HepG2 (cell line): ENCODE data around the gene ENO2. TPM values are rescaled to one million over a fixed set of nuclear protein-coding genes. Genes with fewer than 3 reads are reported as not detected.
A peak's percentile ranks its signal among the peaks of the same experiment; 100 is the strongest.

Experiments
- BHLHE40 ChIP-seq: IDR thresholded peaks from 2 replicates; pipeline ENCODE4 v1.6.1; 2011; ENCODE audit warnings: low read length, improper control_type of control experiment
- EEA1 ChIP-seq: sonication (generic); formaldehyde crosslinking; IDR thresholded peaks from 2 replicates; pipeline ENCODE4 v1.5.1; 2020; ENCODE audit warnings: mild to moderate bottlenecking, missing genetic modification reagents, borderline replicate concordance
- MED8 ChIP-seq: sonication (generic); formaldehyde crosslinking; IDR thresholded peaks from 2 replicates; pipeline ENCODE4 v1.8.1; 2023; ENCODE audit warnings: mild to moderate bottlenecking, missing genetic modification reagents; ENCODE audit not compliant: insufficient replicate concordance
- MEIS2 ChIP-seq: sonication (generic); formaldehyde crosslinking; IDR thresholded peaks from 2 replicates; pipeline ENCODE4 v1.9.0; 2021; ENCODE audit warnings: mild to moderate bottlenecking, missing genetic modification reagents
- NCOA5 ChIP-seq: sonication (generic); formaldehyde crosslinking; IDR thresholded peaks from 2 replicates; pipeline ENCODE4 v1.4.0; 2020; ENCODE audit warnings: missing genetic modification reagents
- NFIC ChIP-seq: IDR thresholded peaks from 2 replicates; pipeline ENCODE4 v1.6.1; 2012; ENCODE audit warnings: mild to moderate bottlenecking, low read length, inconsistent platforms
- RERE ChIP-seq: IDR thresholded peaks from 2 replicates; pipeline ENCODE4 v1.6.1; 2016; ENCODE audit warnings: low read depth, missing genetic modification reagents, missing compliant biosample characterization
- RXRA ChIP-seq: sonication (generic); formaldehyde crosslinking; IDR thresholded peaks from 2 replicates; pipeline ENCODE4 v1.5.1; 2020; ENCODE audit warnings: missing genetic modification reagents
- YEATS2 ChIP-seq: sonication (generic); formaldehyde crosslinking; IDR thresholded peaks from 2 replicates; pipeline ENCODE4 v1.4.0; 2020; ENCODE audit warnings: missing genetic modification reagents, borderline replicate concordance
- ZC3H4 ChIP-seq: sonication (generic); formaldehyde crosslinking; IDR thresholded peaks from 2 replicates; pipeline ENCODE4 v1.4.0; 2020; ENCODE audit warnings: missing genetic modification reagents, borderline replicate concordance
- ZMAT3 ChIP-seq: sonication (generic); formaldehyde crosslinking; conservative IDR thresholded peaks from 2 replicates; pipeline ENCODE4 v1.7.0; 2021; ENCODE audit warnings: missing genetic modification reagents
- ZNF124 ChIP-seq: sonication (generic); formaldehyde crosslinking; IDR thresholded peaks from 2 replicates; pipeline ENCODE4 v1.4.0; 2020; ENCODE audit warnings: missing genetic modification reagents
- ZNF160 ChIP-seq: sonication (generic); formaldehyde crosslinking; IDR thresholded peaks from 2 replicates; pipeline ENCODE4 v1.8.0; 2022; ENCODE audit warnings: mild to moderate bottlenecking, inconsistent platforms, missing genetic modification reagents
- ZNF18 ChIP-seq: sonication (generic); formaldehyde crosslinking; IDR thresholded peaks from 2 replicates; pipeline ENCODE4 v1.8.0; 2022; ENCODE audit warnings: mild to moderate bottlenecking, missing genetic modification reagents; ENCODE audit not compliant: insufficient replicate concordance
- ZNF34 ChIP-seq: sonication (generic); formaldehyde crosslinking; IDR thresholded peaks from 2 replicates; pipeline ENCODE4 v1.4.0; 2020; ENCODE audit warnings: mild to moderate bottlenecking, missing genetic modification reagents, borderline replicate concordance
- ZNF468 ChIP-seq: sonication (generic); formaldehyde crosslinking; IDR thresholded peaks from 2 replicates; pipeline ENCODE4 v1.8.0; 2022; ENCODE audit warnings: mild to moderate bottlenecking, moderate library complexity, missing genetic modification reagents
- ZNF512 ChIP-seq: sonication (generic); formaldehyde crosslinking; IDR thresholded peaks from 2 replicates; pipeline ENCODE4 v1.4.0; 2020; ENCODE audit warnings: mild to moderate bottlenecking, missing genetic modification reagents
- ZNF547 ChIP-seq: sonication (generic); formaldehyde crosslinking; IDR thresholded peaks from 2 replicates; pipeline ENCODE4 v1.5.1; 2020; ENCODE audit warnings: mild to moderate bottlenecking, missing genetic modification reagents
- ZNF773 ChIP-seq: sonication (generic); formaldehyde crosslinking; IDR thresholded peaks from 2 replicates; pipeline ENCODE4 v1.4.0; 2020; ENCODE audit warnings: missing genetic modification reagents, borderline replicate concordance
- ZZZ3 ChIP-seq: sonication (generic); formaldehyde crosslinking; IDR thresholded peaks from 2 replicates; pipeline ENCODE4 v1.4.0; 2020; ENCODE audit warnings: missing genetic modification reagents, mild to moderate bottlenecking, borderline replicate concordance
- polyA plus RNA-seq, 8 experiments: library from polyadenylated mRNA; depleted of rRNA in 3 of 8; stranded (reverse) in 7 of 8; unstranded in 1 of 8; fragments of >200 nt; fragmentation: Illumina TruSeq in 4 of 8; extraction: Trizol in 4 of 8; gene quantifications; 2 replicates each; pipeline versions ENCODE4 v1.2.1 to v1.2.3, GENCODE V29; 2011 to 2016; ENCODE audit warnings: low read depth in 4 of 8, missing spikeins in 1 of 8, mixed read lengths in 1 of 8; ENCODE audit not compliant: insufficient read depth in 1 of 8
- total RNA-seq, 5 experiments: library from RNA; depleted of rRNA; stranded (reverse); fragments of >200 nt; fragmentation: Illumina TruSeq; extraction: Trizol; gene quantifications; 2 replicates each; pipeline ENCODE4 v1.2.3, GENCODE V29; 2016; ENCODE audit warnings: low read depth in 1 of 5

The ENO2 gene
- total and polyA plus RNA-seq, 2 of the 13 experiments (the other 11 are each of a cell fraction or from before 2014, with no cell fraction given), result 19.3 to 136 TPM

GRCh38 chr12:6944381-6945186 is 30.2 kb downstream of the ENO2 start (continued):
- TF ChIP-seq ZNF512 (no peak), RXRA (CRISPR knock-in tag) (no peak; the same call in none of the 2 replicates), MEIS2 (CRISPR knock-in tag) (0 out of 2 replicates have a peak, but pooled peaks have one; percentile 33), YEATS2 (CRISPR knock-in tag) (peak; percentile 65; the same call in 1 of the 2 replicates), ZMAT3 (CRISPR knock-in tag) (no peak), ZC3H4 (CRISPR knock-in tag) (no peak), MED8 (CRISPR knock-in tag) (no peak), ZNF773 (CRISPR knock-in tag) (peak; percentile 62; the same call in 1 of the 2 replicates), ZZZ3 (CRISPR knock-in tag) (no peak), ZNF160 (CRISPR knock-in tag) (no peak), RERE (CRISPR knock-in tag) (no peak), ZNF34 (CRISPR knock-in tag) (no peak), ZNF124 (CRISPR knock-in tag) (no peak), ZNF547 (CRISPR knock-in tag) (no peak), BHLHE40 (no peak), NCOA5 (CRISPR knock-in tag) (no peak), EEA1 (CRISPR knock-in tag) (no peak), ZNF18 (CRISPR knock-in tag) (no peak), NFIC (no peak), ZNF468 (no peak)
